Esophagus muscularis mucosa (tissue), 3 donors: ENCODE data around the gene CAMK1D.

Experiments used
- CTCF ChIP-seq, 3 experiments: fragments of 200-600 bp in 2 of 3; fragments of 450-650 bp in 1 of 3; sonication (generic) in 2 of 3; IDR thresholded peaks; one replicate each; pipeline ENCODE4 v1.5.1; 2017 to 2019; ENCODE audit warnings: antibody characterized with exemption in 3 of 3, mild to moderate bottlenecking in 2 of 3, moderate library complexity in 1 of 3
- EP300 ChIP-seq: sonication (generic); formaldehyde crosslinking; IDR thresholded peaks from one replicate; pipeline ENCODE4 v1.6.1; 2017; ENCODE audit warnings: antibody characterized with exemption

GRCh38 chr10:12835709-12836108, 486.4 kb downstream of the CAMK1D start:
- TF ChIP-seq CTCF (IDR thresholded peaks at IDR 0.05) (no peak), EP300 (no peak)
